ENCODE data around the gene SPRR4.
"Not testable (repeated sequence)": the region's sequence is repeated elsewhere in the genome, so short reads cannot be mapped to it uniquely, and the experiment has no call there.

SPRR4 gene

GRCh38 chr1:152968248-152968647 lies 2.2 kb upstream of the SPRR4 start:
- DNase-seq = no peak

GRCh38 chr1:152969036-152969435 lies 1.4 kb upstream of the SPRR4 start:
- no peak for DNase-seq

DNA sequence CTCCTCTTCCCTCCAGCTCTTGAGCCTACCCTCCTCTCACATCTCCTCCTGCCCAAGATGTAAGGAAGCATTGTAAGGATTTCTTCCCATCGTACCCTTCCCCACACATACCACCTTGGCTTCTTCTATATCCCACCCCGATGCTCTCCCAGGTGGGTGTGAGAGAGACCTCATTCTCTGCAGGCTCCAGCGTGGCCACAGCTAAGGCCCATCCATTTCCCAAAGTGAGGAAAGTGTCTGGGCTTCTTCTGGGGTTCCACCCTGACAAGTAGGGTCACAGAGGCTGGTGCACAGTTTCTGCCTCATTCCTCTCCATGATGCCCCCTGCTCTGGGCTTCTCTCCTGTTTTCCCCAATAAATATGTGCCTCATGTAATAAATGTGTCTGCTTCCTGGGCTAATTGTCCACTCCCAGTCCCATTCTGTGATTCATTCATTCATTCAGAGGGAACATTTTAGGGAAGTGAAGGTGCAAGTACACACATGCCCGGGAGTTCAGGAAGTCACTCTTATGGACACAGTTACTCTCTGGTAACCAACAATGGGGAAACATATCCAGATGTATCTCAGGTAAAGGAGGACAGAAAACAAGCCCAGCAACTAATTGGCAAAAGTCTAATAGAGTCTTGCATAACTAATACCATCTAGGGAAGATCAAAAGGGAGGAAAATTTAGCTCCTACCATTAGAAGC lies 1.9 kb downstream of the SPRR4 start:
- no peak for DNase-seq

GRCh38 chr1:152976688-152977087 lies 6.2 kb downstream of the SPRR4 start:
- no peak for DNase-seq

DNA sequence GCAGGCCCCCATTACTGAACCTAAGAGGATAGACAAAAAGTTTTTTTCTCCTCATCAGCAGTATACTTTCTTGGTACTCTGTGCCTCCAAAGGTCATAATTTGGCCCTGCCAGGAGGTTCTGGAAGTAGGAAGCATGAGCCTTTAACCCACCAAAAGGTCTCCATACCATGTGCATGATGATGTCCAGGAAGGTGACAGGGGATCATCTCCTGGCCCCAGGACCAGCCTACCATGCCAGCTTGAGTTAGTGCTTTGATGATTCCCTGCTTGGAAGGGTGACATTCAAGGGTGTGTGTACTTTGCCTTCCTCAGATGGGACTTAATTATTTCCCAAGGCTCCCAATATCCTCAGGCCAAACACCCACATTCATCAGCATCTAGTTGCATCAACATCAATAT lies 7.2 kb downstream of the SPRR4 start:
- no peak for DNase-seq

DNA sequence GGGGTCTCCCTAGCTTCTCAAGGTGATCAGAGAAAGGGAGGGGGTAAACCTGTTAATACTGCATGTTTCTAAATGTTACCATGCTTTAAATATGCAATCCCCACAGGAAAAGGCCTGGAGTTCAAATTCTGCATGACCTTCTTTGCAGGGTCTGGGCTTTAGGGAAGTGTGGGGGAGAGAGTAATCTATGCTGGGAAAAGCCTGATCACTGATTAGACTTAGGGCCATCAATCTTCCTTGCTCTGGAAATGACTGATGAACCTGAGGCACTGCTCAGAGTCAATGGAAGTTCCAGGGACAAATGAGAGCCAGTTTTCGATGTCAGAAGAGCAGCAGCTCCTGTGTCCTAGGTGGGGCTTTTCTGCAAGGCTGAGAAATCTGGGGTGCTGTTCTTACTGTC lies 10.2 kb downstream of the SPRR4 start:
- DNase-seq = no peak

DNA sequence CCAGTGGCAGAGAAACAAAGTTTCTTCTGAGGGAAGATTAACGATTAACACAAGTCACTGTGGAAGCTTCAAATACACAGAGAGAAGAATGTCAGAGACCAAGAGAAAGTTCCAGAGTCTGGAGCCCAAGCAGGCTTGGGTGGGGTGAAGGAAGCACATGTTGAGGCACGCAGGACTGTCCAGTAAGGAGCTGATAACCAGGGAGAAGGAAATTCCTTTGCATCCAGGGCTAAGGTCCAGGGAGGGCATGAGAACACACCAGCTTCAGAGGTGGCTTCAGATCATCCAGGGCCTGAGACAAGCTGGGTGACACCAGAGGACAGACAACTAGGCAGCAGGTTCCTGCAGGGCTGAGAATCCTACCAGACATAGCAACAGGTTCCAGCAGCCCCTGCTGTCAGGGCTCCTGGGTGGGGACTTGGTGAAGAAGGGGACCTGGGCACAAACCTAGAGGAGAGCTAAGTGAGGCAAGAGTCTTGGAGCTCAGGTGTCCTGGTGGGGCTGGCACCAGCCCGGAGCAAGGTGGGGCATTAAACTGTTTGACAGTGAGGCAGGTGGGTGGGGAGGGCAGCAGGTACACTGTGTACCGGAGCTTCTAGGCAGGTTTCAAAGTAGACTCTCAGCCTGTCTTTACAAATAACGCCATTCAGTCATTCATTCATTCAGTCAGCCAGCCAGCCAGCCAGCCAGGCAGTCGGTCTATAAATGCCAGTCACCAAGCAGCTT lies 10.9 kb downstream of the SPRR4 start:
- DNase-seq = no peak

DNA sequence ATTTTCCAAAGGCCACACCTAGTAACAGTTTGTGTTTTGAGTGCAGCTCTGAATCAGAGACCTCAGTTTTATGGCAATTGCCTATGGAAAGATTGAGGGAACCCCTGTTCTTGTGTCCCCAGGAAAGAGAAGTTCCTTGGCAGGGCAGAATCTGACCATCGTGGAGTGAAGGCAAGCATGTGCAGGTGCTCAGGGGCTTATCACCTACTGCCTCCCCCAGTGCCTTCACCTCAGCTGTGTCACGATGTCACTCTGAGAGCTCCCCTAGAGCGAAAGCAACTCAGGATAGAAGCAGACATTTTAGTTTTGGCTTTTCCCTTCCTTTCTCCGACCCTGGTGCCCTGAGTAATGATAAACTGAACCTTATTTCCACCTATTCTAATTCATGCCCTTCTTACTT lies 11.6 kb downstream of the SPRR4 start:
- no peak for DNase-seq

GRCh38 chr1:152983234-152983633 lies 12.8 kb downstream of the SPRR4 start:
- no peak for DNase-seq

DNA sequence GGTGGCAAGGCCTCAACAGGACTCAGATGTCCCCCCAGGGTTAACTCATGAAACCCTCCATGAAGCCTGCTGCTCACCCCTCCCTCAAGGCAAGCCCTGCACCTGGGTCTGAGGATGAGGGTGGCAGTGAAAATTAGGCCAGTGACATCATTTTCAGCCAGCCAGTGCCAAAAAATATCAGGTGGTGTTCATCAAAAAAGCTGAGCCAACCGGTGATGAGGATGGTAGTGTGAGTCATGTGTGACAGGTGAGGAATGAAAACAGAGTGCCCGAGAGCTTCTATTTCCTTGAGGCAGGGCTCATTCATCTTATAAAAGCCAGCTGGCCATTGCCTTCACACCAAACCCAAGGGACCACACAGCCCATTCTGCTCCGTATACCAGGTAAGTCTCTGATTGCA lies 13.3 kb downstream of the SPRR4 start, which contains the start of gene SPRR1A:
SPRR1A (plus strand) TSS at position 339 of the 400 bp plus-strand sequence. CDS start 1,150 bp downstream, outside the sequence.
- no peak for DNase-seq

GRCh38 chr1:152986578-152986977 lies 16.1 kb downstream of the SPRR4 start:
- DNase-seq = no peak

DNA sequence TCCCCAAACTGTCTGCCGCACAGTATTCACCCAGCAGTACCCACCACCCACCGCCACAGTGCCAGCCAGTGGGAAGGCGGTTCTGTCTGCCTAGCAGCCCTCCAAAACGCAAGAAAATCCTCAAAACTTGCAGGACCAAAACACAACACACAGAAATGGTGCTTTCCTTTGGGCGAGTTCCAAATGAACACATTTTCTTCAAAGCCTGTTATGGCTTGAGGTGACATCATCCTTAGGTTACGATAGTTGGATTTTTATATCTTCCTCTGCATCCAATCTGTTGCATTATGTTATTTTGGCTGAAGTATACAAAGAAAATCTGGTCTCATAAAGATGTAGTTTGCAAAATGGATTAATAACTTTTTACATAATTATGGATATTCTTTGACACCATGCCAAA lies 22.7 kb downstream of the SPRR4 start:
- DNase-seq = no peak

- DNase-seq = no peak
These were observed 25.4 kb downstream of the SPRR4 start for GRCh38 chr1:152995842-152996241.

- DNase-seq = no peak
These were observed 26.4 kb downstream of the SPRR4 start for GRCh38 chr1:152996633-152997400.

DNA sequence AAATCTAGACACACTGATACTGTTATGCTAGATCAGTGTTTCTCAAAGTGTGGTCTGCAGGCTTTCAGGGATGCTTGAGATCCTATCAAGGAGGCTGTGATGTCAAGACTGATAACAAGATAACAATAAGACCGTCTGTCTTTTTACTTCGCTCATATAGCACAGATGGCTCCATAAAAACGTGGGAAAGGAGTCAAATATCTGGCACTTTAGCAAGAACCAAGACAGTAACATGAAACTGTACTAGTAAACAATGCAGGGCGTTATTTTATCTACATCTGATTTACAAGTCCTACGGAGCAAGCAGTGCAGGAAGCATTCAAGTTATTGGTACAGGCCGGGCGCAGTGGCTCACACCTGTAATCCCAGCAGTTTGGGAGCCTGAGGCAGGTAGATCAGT lies 27.5 kb downstream of the SPRR4 start:
- peak; percentile 60 for DNase-seq

- DNase-seq = no peak
These were observed 28.0 kb downstream of the SPRR4 start for GRCh38 chr1:152998476-152998875.

- DNase-seq = no peak
These were observed 29.4 kb downstream of the SPRR4 start for GRCh38 chr1:152999818-153000217.

DNA sequence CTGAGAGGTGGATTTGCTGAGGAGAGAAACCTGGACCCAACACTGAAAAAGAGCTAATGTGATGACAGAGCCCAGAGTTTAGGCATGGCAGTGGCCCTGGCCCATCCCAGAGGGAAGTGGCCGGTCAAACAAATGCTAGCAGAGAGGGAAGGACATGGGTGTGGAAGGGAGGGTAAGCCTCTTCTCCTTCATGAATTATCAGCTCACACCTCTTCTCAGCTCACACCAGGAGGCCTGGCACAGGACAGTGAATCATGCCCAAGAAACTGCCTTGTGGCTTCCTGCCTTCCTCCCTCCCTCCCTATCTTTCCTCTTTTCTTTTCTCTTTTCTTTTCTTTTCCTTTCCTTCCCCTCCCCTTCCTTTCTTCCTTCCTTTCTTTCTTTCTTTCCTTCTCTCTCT lies 29.8 kb downstream of the SPRR4 start:
- no peak for DNase-seq

DNA sequence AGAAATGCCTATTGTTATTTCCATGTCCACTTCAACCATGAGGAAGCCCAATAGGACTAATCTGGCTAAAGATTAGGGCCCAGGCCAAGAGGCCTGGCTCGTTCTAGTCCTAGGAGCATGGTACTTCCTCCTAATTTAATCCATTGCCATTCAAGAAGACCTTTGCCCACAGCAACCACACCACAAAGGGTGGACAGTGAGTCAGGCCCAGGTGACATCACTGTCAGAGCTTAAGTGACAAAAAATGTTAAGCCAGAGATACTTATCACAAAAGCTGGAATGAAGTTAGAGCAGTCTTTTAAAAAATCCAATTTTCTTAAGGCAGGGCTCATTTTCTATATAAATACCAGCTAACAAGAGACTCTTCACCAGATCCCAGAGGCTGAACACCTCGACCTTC lies 30.9 kb downstream of the SPRR4 start, which contains the start of gene SPRR3:
SPRR3 (plus strand) TSS at position 368 of the 400 bp plus-strand sequence. CDS start 1,272 bp downstream, outside the sequence.
- DNase-seq = no peak

GRCh38 chr1:153011235-153011758 lies 40.8 kb downstream of the SPRR4 start:
- not testable (repeated sequence) for DNase-seq

DNA sequence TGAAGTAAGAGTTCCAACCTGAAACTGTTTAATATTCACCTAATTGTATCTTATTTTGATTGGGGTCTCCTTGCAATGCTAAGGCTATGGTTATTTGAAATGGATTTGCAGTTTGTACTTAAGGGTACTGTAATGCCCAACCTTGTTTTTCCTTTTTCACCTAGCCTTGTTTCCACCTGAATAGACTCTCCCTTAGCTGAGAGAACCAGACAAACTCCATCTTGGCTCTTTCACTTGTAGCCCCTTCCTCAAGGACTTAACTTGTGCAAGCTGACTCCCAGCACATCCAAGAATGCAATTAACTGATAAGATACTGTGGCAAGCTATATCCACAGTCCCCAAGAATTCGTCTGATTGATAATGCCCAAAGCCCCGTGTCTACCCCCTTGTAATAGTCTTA lies 51.4 kb downstream of the SPRR4 start:
- not testable (repeated sequence) for DNase-seq

All from NCI-H2171 (cell line).